Dendritic cell treated with granulocyte-macrophage colony-stimulating factor and Interleukin-4, amounts not matched to agents 40 ng/mL and 50 ng/mL, for 4 days (primary cell): ENCODE results near the gene FGFBP3.

ENCODE experiments used
- H3K27ac Mint-ChIP-seq: one replicate; pipeline ENCODE4 v1.8.0; 2022; ENCODE audit warnings: mild to moderate bottlenecking, mixed read lengths
- H3K27me3 Mint-ChIP-seq: one replicate; pipeline ENCODE4 v1.8.0; 2022; ENCODE audit warnings: mild to moderate bottlenecking, mixed read lengths
- H3K36me3 Mint-ChIP-seq: one replicate; pipeline ENCODE4 v1.8.0; 2022; ENCODE audit warnings: low read depth, mixed read lengths
- H3K4me1 Mint-ChIP-seq: one replicate; pipeline ENCODE4 v1.8.0; 2022; ENCODE audit warnings: low read depth, mixed read lengths
- H3K4me3 Mint-ChIP-seq: one replicate; pipeline ENCODE4 v1.8.0; 2022; ENCODE audit warnings: mild to moderate bottlenecking, moderate library complexity, mixed read lengths
- H3K9me3 Mint-ChIP-seq: one replicate; pipeline ENCODE4 v1.8.0; 2022; ENCODE audit warnings: mixed read lengths
- intact Hi-C: fragments of 100-400 bp; cut with micrococcal nuclease; formaldehyde crosslinking; loops from one replicate; pipeline ENCODE4 v1.15.0; 2022

The FGFBP3 gene

DNA sequence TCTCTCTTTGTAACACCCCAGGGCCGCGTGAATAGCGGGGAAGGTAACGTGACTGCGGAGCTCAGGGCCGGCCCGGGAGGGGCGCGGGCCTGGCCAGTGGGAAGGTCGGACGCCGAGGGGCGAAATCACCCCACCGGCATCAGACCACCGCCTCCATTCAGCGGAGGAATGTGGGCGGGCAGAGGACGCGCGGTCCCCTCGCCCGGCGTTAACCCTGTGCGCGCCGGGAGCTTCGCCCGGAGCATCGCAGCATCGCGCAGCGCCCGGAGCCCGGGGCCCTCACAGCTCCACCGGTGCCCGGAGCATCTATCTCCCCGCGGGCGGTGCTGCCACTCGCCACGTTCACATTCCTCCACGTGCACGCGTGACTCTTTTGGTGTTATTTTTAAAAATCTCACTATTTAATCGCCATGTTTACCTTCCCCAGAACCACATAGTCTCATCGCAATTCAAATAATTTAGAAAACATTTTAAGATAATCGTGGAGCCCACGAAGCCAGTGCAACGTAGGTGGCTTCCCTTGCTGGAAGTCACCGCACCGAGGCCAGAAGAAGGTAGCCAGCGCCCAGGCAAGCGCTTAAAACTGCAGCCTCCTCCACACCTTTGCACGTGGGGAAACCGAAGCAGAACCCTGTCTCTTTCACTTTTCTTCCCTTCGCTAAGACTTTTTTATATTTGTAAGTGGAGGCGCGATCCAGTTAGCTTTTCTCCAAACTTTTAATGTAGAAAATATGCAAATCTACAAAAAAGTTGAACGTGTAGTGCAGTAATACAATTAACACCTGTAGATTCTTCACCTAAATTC lies 21.8 kb downstream of the FGFBP3 start:
- Mint-ChIP-seq H3K36me3 (no peaks in the 10 kb centered on the region), H3K9me3 (no peaks in the 10 kb centered on the region), H3K4me1 (peaks cover 10% of the 10 kb centered on the region), H3K27me3 (peaks cover 33% of the 10 kb centered on the region), H3K27ac (peak overlapping the region; percentile 20), H3K4me3 (peak overlapping the region; percentile 82)
- intact Hi-C loops = no loop called here

DNA sequence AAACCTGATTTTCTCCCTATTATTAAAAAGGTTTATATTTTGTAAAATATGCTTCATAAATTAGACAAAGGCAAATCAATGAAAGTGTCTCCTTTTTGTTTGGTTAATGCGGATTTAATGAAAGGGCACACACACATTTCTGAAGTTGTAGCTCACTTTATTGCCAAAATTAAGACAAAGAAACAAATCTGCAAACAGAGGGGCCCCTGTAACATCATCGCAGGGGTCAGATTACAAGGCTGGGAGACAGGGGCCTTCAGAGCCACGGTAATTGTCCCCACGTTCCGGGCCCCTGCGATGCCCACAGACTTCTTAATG lies 22.4 kb downstream of the FGFBP3 start:
- peak overlapping the region; percentile 82 for H3K4me3 Mint-ChIP-seq
- H3K36me3 Mint-ChIP-seq = no peaks in the 10 kb centered on the region
- no peaks in the 10 kb centered on the region for H3K9me3 Mint-ChIP-seq
- no peak overlapping the region for H3K27ac Mint-ChIP-seq
- peaks cover 10% of the 10 kb centered on the region for H3K4me1 Mint-ChIP-seq
- intact Hi-C loops = no loop called here
- H3K27me3 Mint-ChIP-seq = peaks cover 33% of the 10 kb centered on the region

DNA sequence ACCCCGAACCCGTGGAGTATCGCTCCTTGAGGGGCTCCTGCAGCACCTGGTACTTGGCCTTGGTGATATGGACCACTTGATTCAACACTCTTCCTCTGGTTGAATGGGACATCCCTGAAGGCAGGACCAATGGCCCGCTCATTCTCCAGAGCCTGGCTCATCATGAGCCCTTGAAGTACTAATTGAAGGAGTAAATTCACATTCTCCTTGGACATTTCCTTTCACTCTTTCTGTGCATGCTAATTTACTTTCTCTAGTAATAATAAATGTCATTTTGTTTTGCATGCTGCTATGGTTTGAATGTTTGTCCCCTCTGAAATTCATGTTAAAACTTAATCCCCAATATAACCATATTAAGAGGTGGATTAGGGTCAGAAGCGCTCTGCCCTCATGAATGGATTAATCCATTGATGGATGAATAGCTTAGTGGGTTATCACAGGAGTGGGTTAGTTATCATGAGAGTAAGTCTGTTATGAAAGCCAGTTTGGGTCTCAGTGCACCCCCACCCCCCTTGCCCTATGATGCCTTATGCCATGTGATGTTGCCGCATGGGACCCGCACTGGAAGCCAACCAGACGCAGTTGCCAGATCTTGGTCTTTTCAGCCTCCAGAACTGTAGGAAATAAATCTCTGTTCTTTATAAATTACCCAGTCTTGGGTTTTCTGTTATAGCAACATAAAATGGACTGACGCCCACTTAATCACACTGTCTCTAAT lies 23.8 kb downstream of the FGFBP3 start:
- Mint-ChIP-seq H3K4me1 (peaks cover 10% of the 10 kb centered on the region), H3K4me3 (no peak overlapping the region), H3K9me3 (no peaks in the 10 kb centered on the region), H3K36me3 (no peaks in the 10 kb centered on the region), H3K27me3 (peaks cover 33% of the 10 kb centered on the region), H3K27ac (no peak overlapping the region)
- intact Hi-C loops = no loop called here

DNA sequence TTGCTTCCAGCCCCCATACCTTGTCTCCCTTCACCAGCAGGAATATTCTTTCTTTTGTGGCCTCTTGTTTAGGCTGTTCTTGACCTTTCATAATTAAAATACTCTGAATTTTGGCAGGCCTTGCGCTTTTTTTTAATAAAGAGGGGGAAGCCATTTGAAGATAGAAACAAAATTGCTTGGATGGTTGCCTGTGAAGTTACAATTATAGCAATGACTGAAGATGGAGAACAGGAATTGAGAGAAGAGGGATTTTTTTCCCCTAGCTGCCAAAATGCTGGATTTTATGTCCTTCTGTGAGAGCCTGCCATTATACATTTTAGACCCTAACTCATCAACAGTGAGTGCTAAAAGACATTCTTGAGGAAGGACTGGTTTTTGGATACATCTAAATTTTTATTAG lies 24.8 kb downstream of the FGFBP3 start:
- peaks cover 10% of the 10 kb centered on the region for H3K4me1 Mint-ChIP-seq
- no peaks in the 10 kb centered on the region for H3K9me3 Mint-ChIP-seq
- no peak overlapping the region for H3K4me3 Mint-ChIP-seq
- H3K27me3 Mint-ChIP-seq = peaks cover 30% of the 10 kb centered on the region
- intact Hi-C loops = no loop called here
- no peaks in the 10 kb centered on the region for H3K36me3 Mint-ChIP-seq
- H3K27ac Mint-ChIP-seq = no peak overlapping the region

DNA sequence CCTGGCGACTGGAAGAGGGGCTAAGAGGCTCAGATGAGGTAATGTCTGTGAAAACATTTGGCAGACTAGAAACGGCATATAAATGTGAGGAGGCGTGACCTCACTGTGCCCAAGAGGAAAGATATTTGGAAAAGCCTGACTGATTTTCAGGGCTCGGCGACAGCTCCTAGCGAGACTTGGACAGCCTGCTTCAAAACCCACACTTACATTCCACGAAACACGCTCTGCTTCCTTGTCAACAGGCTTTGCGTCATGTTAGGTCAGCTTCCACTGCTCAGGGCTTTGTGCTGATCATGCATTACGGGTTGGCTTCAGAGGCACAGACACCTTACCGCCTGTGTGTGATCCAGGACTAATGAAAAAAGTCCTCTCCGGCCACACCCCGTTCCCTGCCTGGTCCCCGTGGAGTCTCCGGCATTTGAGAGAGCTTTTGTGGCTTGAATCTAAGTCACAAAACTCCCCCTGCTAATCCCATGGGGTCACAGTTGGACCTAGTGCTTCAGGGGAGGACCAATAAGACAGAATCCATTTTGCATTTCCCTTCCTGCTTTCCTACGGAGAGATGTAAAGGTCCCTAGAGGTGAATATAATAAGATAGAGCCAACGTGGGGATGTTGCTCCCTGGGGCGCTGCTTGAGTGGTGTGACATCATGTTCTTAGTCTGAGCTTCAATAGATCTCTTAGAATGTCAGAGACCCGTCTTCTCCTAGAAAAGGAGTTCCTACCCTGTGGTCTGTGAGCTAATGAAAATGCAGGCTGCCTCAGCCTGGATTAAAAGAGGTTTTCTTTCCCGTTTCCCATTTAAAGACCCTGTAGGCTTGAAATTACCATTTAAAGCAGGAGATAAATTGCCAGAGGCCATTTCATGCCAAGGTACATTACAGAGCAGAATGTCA lies 25.5 kb downstream of the FGFBP3 start:
- no peak overlapping the region for H3K4me3 Mint-ChIP-seq
- H3K27me3 Mint-ChIP-seq = peaks cover 28% of the 10 kb centered on the region
- H3K36me3 Mint-ChIP-seq = no peaks in the 10 kb centered on the region
- intact Hi-C loops = no loop called here
- H3K4me1 Mint-ChIP-seq = peaks cover 10% of the 10 kb centered on the region
- no peak overlapping the region for H3K27ac Mint-ChIP-seq
- no peaks in the 10 kb centered on the region for H3K9me3 Mint-ChIP-seq

DNA sequence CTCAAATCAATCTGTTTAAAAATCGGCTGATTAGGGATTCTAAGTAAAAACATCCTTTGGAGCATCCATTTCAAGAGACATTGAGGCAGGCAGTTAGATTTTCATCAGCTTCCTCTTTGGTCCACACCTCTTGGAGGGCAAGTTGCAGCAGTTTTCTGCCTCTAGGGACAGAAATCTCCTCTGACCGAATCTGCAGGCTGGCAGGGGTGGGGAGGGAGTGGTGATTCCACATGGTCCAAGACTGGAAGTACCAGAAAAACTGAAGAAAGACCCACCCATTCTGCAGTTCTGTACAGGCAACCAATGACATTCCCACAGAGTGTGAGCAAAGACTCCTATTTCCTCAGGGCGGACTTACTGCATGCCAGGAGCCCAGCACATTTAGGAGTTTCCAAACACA lies 29.0 kb downstream of the FGFBP3 start:
- intact Hi-C loops = no loop called here
- Mint-ChIP-seq H3K36me3 (no peaks in the 10 kb centered on the region), H3K27me3 (peaks cover 5% of the 10 kb centered on the region), H3K4me1 (no peaks in the 10 kb centered on the region), H3K27ac (no peak overlapping the region), H3K4me3 (no peak overlapping the region), H3K9me3 (no peaks in the 10 kb centered on the region)

DNA sequence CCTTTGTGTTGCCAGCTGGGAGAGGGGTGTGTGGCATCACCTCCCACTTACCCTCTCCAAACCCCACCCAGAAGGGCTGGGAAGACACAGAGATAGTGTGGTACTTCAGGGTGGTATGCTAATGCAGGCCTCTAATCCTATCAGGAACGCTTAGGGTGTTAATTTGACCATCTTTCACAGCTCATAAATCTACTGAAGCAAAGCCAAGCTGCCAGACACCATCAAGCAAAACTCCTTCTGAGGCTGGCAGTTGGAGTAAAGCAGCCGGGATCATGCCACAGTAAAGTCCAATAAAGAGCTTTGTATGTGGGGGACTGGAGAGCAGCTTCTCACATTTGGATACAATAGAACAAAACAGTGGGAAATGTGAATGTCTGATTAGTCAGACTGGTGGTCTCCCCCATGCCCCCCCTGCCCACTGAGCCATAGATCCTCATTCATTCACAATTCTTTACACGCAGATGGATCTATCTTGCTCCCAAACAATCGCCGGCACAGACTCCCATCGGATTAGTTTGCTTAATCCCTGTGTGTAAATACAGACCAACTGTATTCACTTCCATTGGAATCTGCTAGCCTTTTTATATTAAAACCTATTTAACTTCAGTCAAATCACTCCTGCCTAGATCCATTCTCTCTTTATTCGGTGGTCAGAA lies 29.6 kb downstream of the FGFBP3 start:
- H3K4me3 Mint-ChIP-seq = no peak overlapping the region
- H3K36me3 Mint-ChIP-seq = no peaks in the 10 kb centered on the region
- peaks cover 3% of the 10 kb centered on the region for H3K27me3 Mint-ChIP-seq
- H3K9me3 Mint-ChIP-seq = no peaks in the 10 kb centered on the region
- H3K4me1 Mint-ChIP-seq = no peaks in the 10 kb centered on the region
- H3K27ac Mint-ChIP-seq = no peak overlapping the region
- intact Hi-C loops = no loop called here

DNA sequence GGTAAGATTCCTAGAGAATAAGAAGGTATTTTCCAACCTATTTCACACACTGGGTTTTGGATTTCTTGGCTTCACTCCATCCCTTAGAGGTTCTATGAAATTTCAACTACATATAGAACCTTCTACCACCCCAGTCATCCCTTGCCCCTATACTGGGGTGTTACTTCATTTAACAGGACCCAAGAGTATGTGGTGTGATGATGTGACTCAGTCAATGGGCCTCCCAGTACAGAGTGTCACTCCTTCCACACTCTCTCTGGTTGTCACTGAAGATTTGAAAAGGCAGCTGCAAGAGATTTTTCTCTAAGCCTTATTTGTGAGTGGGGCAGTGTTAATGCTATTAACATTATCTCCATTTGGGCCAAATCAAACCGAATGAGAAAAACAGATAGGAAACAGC lies 33.5 kb downstream of the FGFBP3 start:
- H3K9me3 Mint-ChIP-seq = no peaks in the 10 kb centered on the region
- H3K4me3 Mint-ChIP-seq = no peak overlapping the region
- intact Hi-C loops = no loop called here
- no peaks in the 10 kb centered on the region for H3K4me1 Mint-ChIP-seq
- H3K27me3 Mint-ChIP-seq = no peaks in the 10 kb centered on the region
- H3K36me3 Mint-ChIP-seq = no peaks in the 10 kb centered on the region
- no peak overlapping the region for H3K27ac Mint-ChIP-seq

DNA sequence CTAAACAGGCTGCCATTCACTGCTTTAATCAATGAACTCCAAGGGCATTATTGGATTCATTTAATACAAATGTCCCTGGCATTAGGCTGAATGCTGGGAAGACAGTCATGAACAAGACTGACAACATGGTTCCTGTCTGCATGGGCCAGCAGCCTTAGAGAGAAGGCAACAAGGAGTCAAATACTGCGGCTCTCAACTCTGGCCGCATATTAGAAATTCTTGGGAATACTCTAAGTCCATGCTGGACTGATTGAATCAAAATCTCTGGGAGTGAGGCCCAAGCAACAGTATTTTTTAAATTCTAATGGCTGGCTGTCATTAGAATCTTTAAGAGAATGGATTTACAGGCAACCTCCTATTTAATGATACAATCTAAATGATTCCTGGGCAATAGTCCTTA lies 34.1 kb downstream of the FGFBP3 start:
- intact Hi-C loops = no loop called here
- no peaks in the 10 kb centered on the region for H3K27me3 Mint-ChIP-seq
- H3K4me3 Mint-ChIP-seq = no peak overlapping the region
- H3K36me3 Mint-ChIP-seq = no peaks in the 10 kb centered on the region
- H3K9me3 Mint-ChIP-seq = no peaks in the 10 kb centered on the region
- H3K4me1 Mint-ChIP-seq = no peaks in the 10 kb centered on the region
- no peak overlapping the region for H3K27ac Mint-ChIP-seq

DNA sequence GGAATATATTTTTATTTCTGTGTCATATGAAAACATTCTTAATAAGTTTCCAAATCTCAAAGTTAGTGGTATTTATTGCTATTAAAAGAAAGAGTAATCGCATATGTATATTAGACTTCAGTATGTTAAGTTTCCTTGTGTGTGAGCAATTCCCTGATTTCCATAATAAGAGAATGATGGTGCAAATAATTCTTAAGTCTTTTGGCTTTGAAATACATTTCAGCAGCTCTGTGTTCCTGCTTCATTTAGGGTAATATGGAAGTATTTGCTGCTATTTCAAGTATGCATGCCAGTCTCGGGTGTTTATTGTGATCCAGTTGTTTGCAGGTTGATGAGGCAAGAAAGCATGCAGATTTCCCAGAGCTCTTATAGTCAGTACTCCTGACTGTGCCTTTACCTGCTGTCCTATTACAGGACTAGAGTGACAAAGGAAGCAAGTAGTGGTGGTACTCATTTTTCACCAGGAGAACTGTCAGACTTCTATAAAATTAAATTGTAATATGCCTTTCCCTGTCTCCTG lies 43.7 kb downstream of the FGFBP3 start:
- Mint-ChIP-seq H3K9me3 (no peaks in the 10 kb centered on the region), H3K27me3 (no peaks in the 10 kb centered on the region), H3K27ac (no peak overlapping the region), H3K36me3 (peaks cover 60% of the 10 kb centered on the region), H3K4me1 (no peaks in the 10 kb centered on the region), H3K4me3 (no peak overlapping the region)
- intact Hi-C loops = no loop called here

DNA sequence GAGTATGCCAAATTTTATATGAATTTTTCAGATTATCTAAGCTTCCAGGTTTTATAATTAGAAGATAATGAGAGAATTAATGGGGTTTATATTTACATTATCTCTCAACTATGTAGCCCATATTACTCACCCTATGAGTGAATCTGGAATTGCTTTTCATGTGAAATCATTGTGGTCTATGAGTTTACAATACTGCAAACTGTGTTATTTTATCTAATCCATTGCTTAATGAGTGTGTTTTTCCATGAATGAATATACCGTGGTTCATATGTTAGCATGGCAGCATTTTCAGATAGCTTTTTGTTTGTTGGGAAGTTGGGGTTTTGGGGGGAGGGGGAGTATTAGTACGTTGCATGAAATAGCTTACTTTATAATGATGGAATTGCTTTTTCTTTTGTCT lies 44.5 kb downstream of the FGFBP3 start:
- H3K36me3 Mint-ChIP-seq = peaks cover 69% of the 10 kb centered on the region
- intact Hi-C loops = loop anchor here (5.0 kb wide), 1 partner anchor 37 kb away; no protein-coding TSS in a partner anchor
- H3K4me1 Mint-ChIP-seq = no peaks in the 10 kb centered on the region
- no peak overlapping the region for H3K4me3 Mint-ChIP-seq
- no peak overlapping the region for H3K27ac Mint-ChIP-seq
- no peaks in the 10 kb centered on the region for H3K27me3 Mint-ChIP-seq
- H3K9me3 Mint-ChIP-seq = no peaks in the 10 kb centered on the region

DNA sequence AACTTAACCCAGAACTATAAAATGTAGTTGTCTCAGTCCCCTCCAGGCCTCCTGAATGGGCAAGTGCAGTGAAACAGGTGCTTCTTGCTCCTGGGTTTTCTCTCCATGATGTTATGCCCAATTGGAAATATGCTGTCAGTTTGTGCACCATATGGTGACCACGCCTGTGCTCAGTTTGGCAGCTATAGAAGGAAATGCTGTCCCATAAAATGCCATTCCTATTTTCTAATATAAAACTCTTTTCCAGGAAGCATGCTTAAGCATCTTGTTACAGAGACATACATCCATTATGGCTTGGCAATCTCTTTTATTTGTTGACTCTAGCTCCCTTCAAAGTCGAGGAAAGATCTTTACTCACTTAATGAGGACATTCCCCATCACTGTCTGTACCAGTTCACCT lies 45.2 kb downstream of the FGFBP3 start:
- Mint-ChIP-seq H3K27ac (no peak overlapping the region), H3K27me3 (no peaks in the 10 kb centered on the region), H3K4me3 (no peak overlapping the region), H3K4me1 (no peaks in the 10 kb centered on the region), H3K36me3 (peaks cover 69% of the 10 kb centered on the region), H3K9me3 (no peaks in the 10 kb centered on the region)
- intact Hi-C loops = loop anchor here (5.0 kb wide), 1 partner anchor 37 kb away; no protein-coding TSS in a partner anchor

DNA sequence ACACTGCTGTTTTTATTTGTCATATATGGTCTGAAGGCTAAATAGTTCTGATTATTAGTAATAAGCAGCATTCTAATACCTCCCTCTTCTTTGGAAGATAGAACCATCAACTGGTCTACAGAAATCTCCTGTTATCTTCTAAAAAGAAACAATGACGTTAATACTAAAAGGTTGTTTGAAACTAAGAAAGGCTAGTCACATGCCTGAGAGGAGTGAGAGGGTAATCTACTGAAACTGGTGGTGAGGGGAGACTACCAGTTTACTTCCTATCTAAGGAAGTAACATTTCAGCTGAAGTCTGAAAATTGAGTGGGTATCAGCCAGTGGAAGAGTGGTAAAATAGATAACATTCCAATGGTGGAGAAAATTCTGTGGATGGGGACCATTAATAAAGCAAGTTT lies 48.4 kb downstream of the FGFBP3 start:
- H3K4me3 Mint-ChIP-seq = no peak overlapping the region
- H3K9me3 Mint-ChIP-seq = no peaks in the 10 kb centered on the region
- intact Hi-C loops = loop anchor here (5.0 kb wide), 1 partner anchor 34 kb away; no protein-coding TSS in a partner anchor
- H3K27ac Mint-ChIP-seq = no peak overlapping the region
- peaks cover 86% of the 10 kb centered on the region for H3K36me3 Mint-ChIP-seq
- H3K27me3 Mint-ChIP-seq = no peaks in the 10 kb centered on the region
- H3K4me1 Mint-ChIP-seq = no peaks in the 10 kb centered on the region
